Activated T-helper 2 cell treated with anti-CD3 and anti-CD28 coated beads, Interferon-gamma antibody, Interleukin-2, Interleukin-4, amounts not matched to agents 10 μg/mL and 5 μg/mL and 100 μg/mL, durations not matched to agents 14 hours and 24 hours and 36 hours (primary cell): ENCODE data around the gene AFMID. TPM values are rescaled to one million over a fixed set of nuclear protein-coding genes. Genes with fewer than 3 reads are reported as not detected.
"Not testable (repeated sequence)": the region's sequence is repeated elsewhere in the genome, so short reads cannot be mapped to it uniquely, and the experiment has no call there.

Source experiments
- DNase-seq: peaks from one replicate; pipeline ENCODE4 v3.0.0; 2021; ENCODE audit warnings: low spot score
- H3K27ac Mint-ChIP-seq: one replicate; pipeline ENCODE4 v1.8.0; 2021; ENCODE audit warnings: mixed read lengths
- H3K27me3 Mint-ChIP-seq: one replicate; pipeline ENCODE4 v1.8.0; 2021; ENCODE audit warnings: low read depth, mixed read lengths
- H3K36me3 Mint-ChIP-seq: one replicate; pipeline ENCODE4 v1.8.0; 2021; ENCODE audit warnings: low read depth, mixed read lengths
- H3K4me1 Mint-ChIP-seq: one replicate; pipeline ENCODE4 v1.8.0; 2021; ENCODE audit warnings: low read depth, mixed read lengths
- H3K4me3 Mint-ChIP-seq: one replicate; pipeline ENCODE4 v1.8.0; 2021; ENCODE audit warnings: low read depth, mild to moderate bottlenecking, moderate library complexity, mixed read lengths
- H3K9me3 Mint-ChIP-seq: one replicate; pipeline ENCODE4 v1.8.0; 2021; ENCODE audit warnings: mixed read lengths
- intact Hi-C: fragments of 100-400 bp; cut with micrococcal nuclease; formaldehyde crosslinking; loops from one replicate; pipeline ENCODE4 v1.15.1; 2023
- total RNA-seq: library from RNA; stranded (reverse); gene quantifications from 2 replicates; pipeline ENCODE4 v1.2.3, GENCODE V29; 2022

AFMID gene, protein sequence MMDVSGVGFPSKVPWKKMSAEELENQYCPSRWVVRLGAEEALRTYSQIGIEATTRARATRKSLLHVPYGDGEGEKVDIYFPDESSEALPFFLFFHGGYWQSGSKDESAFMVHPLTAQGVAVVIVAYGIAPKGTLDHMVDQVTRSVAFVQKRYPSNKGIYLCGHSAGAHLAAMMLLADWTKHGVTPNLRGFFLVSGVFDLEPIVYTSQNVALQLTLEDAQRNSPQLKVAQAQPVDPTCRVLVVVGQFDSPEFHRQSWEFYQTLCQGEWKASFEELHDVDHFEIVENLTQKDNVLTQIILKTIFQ
- total RNA-seq, result 27.8 TPM in 2 replicates

DNA sequence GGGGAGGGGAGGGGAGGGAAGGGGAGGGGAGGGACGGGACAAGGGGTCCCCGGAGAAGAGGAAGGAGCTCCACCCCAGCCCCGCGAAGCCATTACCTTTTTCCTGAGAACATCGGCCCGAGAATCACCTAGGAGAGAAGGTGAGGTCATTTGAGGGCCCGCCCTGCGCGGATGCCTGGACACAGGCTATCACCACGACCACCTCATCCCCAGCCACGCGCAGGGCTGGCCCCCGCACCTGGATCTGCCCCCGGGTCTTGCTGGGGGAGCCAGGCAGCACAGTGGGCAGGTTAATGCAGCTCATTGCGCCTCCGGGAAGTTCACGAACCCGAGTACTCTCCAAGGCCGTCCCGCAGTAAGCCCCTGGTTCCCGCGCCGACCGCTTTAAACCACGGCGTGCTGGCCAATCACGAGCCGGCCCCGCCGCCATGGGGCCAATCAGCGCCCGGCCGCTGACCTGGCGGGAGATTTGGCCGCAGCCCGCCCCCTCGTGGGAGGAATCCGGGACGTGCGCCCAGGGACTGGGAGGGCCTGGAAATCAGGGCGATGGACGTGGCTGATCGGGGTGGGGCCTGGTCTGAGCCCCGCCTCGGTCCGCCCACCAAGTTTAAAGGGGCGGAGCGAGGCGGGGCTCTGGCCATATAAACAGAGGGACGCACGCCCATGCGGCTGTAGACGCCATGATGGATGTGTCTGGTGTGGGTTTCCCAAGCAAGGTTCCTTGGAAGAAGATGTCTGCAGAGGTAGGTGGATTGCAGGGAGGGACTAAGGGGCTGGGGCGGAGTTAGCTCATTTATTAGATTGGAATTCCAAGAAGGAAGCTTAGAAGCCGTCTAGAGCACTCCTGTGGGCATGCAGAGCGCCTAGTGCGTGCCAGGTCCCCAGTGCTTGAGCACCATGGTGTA, at the start of gene AFMID, which contains the start of gene TK1:
Gene AFMID (plus strand): TSS at position 671 of the 904 bp plus-strand sequence. CDS start 9 bp downstream, at position 680.
Gene TK1 (minus strand): TSS at position 361 of the 904 bp plus-strand sequence. CDS start 58 bp downstream, at position 303.
- Mint-ChIP-seq H3K36me3 (peaks cover 28% of the 10 kb centered on the region), H3K27ac (peak within 1 kb of the TSS; percentile 77), H3K9me3 (no peaks in the 10 kb centered on the region)

DNA sequence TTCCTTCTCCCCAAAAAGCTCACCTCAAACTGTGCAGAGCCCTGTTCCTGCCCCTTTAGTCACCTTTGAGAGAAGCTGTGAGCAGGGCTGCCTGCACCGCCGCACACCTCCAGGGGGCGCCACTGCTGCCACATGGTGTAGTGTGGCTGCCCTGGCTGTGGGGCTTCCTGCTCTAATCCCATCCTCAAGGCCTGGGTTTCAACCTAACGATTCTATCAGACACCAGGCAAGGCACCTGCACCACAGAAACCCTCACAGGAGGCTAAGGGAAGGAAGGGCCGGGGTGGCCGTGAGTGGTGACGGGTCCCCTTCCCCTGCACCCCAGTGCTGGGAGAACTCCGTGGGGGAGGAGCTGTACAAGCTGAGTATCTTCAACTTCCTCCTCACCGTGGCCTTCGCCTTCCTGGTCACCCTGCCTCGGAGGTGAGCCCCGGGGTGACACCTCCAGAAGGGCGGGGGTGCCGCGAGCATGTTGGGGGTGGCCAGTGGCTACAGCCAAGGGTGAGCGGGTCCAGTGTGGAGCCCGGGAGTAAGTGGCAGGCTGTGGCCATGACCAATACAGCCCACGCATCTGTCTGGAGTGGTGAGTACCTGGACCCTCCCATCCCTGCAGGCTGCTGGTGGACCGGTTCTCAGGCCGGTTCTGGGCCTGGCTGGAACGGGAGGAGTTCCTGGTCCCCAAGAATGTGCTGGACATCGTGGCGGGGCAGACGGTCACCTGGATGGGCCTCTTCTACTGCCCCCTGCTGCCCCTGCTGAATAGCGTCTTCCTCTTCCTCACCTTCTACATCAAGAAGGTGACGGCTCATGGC, 49.6 kb upstream of the AFMID start:
- Mint-ChIP-seq H3K9me3 (no peaks in the 10 kb centered on the region), H3K4me3 (no peak overlapping the region), H3K27ac (peak overlapping the region; percentile 72), H3K4me1 (peaks cover 56% of the 10 kb centered on the region), H3K27me3 (no peaks in the 10 kb centered on the region), H3K36me3 (peaks cover 71% of the 10 kb centered on the region)
- intact Hi-C loops, result no loop called here
- DNase-seq, result peak; percentile 52

More for the DNA sequence above, at the start of gene AFMID, which contains the start of gene TK1:
- no peaks in the 10 kb centered on the region for H3K27me3 Mint-ChIP-seq
- DNase-seq, result peak; percentile 89
- peaks cover 27% of the 10 kb centered on the region for H3K4me1 Mint-ChIP-seq
- peak within 1 kb of the TSS; percentile 87 for H3K4me3 Mint-ChIP-seq
- intact Hi-C loops, result loop anchor here (1.0 to 2.0 kb wide), 2 partner anchors 18 to 47 kb away; partner anchors contain the start of gene SYNGR2

DNA sequence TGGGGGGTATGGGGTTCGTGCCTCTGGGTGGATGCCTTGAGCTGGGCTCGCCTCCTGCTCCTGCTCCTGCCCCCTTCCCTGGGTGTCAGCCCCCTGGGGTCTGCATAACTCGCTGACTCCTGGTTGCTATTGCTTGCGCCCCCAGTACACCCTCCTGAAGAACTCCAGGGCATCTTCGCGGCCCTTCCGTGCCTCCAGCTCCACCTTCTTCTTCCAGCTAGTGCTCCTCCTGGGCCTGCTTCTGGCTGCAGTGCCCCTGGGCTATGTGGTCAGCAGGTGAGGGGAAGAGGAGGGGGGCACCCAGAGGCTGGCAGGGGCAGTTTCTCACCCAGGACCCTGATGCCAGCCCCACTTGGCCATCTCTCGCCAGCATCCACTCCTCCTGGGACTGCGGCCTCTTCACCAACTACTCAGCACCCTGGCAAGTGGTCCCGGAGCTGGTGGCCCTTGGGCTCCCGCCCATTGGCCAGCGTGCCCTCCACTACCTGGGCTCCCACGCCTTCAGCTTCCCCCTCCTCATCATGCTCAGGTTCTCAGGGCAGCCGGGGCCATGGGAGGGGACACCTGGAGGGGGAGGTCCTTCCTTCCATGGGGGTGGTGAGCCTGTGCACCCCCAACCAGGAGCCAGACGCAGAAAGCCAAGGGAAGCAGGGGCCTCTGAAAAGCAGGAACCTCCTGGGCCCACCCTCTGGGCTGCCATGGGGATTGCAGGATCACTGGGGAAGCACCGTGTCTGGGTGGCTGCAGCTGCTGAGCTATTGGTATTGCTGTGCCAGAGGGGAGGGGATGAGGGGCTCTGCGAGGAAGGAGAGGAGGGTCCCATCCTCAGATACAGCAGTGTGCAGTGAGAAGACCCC, 48.7 kb upstream of the AFMID start:
- peaks cover 48% of the 10 kb centered on the region for H3K4me1 Mint-ChIP-seq
- intact Hi-C loops, result no loop called here
- peak overlapping the region; percentile 44 for H3K27ac Mint-ChIP-seq
- no peaks in the 10 kb centered on the region for H3K9me3 Mint-ChIP-seq
- no peak overlapping the region for H3K4me3 Mint-ChIP-seq
- DNase-seq, result no peak
- H3K36me3 Mint-ChIP-seq, result peaks cover 65% of the 10 kb centered on the region
- H3K27me3 Mint-ChIP-seq, result no peaks in the 10 kb centered on the region

DNA sequence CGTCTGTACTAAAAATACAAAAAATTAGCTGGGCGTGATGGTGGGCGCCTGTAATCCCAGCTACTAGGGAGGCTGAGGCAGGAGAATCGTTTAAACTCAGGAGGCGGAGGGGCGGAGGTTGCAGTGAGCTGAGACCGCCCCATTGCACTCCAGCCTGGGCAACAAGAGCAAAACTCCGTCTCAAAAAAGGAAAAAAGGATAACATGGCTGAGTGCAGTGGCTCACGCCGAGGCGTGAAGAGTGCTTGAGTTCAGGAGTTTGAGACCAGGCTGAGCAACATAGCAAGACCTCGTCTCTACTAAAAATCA, 47.3 kb upstream of the AFMID start:
- Mint-ChIP-seq H3K36me3 (peaks cover 51% of the 10 kb centered on the region), H3K27ac (peak overlapping the region; percentile 81), H3K4me1 (peaks cover 35% of the 10 kb centered on the region)
- not testable (repeated sequence) for H3K9me3 Mint-ChIP-seq, H3K27me3 Mint-ChIP-seq, DNase-seq, H3K4me3 Mint-ChIP-seq
- intact Hi-C loops, result loop anchor here (1.0 kb wide), 3 partner anchors 11 to 47 kb away; partner anchors contain the start of genes AFMID, SYNGR2 and TK1

DNA sequence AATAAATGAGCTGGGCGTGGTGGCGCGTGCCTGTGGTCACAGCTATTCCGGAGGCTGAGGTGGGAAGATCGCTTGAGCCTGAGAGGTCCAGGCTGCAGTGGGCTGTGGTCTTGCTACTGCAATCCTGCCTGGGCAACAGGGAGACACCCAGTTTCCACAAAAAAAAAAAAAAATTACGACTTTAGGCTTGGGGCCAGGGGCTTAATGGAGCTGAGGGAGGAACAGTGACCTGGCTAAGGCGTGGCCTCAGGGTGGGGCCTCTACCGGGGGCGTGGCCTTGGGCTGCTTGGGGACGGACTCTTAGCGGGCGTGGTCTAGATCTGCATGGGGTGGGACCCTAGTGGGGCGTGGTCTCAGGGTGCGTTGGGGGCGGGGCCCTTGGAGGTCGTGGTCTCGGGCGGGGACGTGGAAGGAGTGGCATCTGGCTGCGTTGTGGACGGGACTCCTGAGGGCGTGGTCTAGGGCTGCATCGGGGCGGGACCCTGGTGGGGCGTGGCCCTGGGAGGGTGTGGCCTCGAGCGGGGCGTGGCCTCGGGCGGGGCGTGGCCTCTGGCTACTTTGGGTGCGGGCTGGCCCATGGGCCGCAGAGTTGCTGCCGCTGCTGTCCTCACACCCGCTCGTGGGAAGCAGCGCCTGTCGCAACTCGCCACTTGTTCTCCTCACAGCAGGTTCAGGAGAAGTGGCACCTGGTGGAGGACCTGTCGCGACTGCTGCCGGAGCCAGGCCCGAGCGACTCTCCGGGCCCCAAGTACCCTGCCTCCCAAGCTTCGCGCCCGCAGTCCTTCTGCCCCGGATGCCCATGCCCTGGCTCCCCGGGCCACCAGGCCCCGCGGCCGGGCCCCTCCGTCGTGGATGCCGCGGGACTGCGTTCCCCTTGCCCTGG, 46.8 kb upstream of the AFMID start:
- Mint-ChIP-seq H3K9me3 (no peaks in the 10 kb centered on the region), H3K27ac (peak overlapping the region; percentile 81), H3K36me3 (peaks cover 46% of the 10 kb centered on the region), H3K4me1 (peaks cover 33% of the 10 kb centered on the region), H3K27me3 (no peaks in the 10 kb centered on the region), H3K4me3 (no peak overlapping the region)
- peak; percentile 97 for DNase-seq
- intact Hi-C loops, result loop anchor here (1.0 kb wide), 3 partner anchors 11 to 47 kb away; partner anchors contain the start of genes AFMID, SYNGR2 and TK1

- no peaks in the 10 kb centered on the region for H3K27me3 Mint-ChIP-seq
- H3K36me3 Mint-ChIP-seq, result peaks cover 34% of the 10 kb centered on the region
- DNase-seq, result no peak
- intact Hi-C loops, result no loop called here
- no peak overlapping the region for H3K4me3 Mint-ChIP-seq
- no peaks in the 10 kb centered on the region for H3K9me3 Mint-ChIP-seq
- no peak overlapping the region for H3K27ac Mint-ChIP-seq
- peaks cover 24% of the 10 kb centered on the region for H3K4me1 Mint-ChIP-seq
These were observed 45.6 kb upstream of the AFMID start for GRCh38 chr17:78141437-78142118.

DNA sequence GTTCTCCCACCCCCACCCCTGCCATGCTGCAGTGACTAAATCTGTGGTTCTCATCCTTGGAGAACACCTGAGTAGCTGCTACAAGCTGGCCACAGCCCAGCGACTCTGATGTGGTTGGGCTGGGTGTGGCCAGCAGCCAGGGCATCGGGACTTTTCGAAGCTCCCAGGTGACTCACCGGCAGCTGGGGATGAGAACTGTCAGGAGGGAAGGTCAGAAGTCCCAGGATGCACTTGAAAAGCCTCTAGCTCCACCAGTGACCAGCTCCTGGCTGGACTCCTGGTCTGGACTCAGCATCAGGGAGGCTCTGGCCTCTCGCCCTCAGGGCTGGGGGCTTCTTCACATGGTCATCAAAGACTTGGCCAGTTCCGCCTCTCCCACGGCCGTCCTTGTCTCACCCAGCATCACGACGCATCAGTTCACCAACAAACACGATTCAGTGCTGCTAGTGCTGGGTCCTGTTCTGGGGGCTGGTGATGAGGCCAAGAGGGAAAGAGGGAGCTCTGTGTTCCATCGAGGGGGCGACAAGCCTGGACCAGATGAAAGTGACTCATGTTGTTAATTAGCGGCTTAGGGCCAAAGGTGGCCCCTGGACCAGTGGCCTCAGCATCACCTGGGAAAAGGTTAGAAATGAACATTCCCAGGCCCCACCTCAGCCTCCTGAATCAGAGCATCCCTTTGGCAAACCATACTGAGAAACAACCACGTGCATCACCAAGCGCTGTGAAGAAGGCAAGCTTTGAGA, 44.9 kb upstream of the AFMID start:
- H3K27me3 Mint-ChIP-seq, result no peaks in the 10 kb centered on the region
- no peak for DNase-seq
- H3K4me1 Mint-ChIP-seq, result peaks cover 18% of the 10 kb centered on the region
- intact Hi-C loops, result no loop called here
- H3K36me3 Mint-ChIP-seq, result peaks cover 27% of the 10 kb centered on the region
- no peak overlapping the region for H3K27ac Mint-ChIP-seq
- H3K9me3 Mint-ChIP-seq, result no peaks in the 10 kb centered on the region
- no peak overlapping the region for H3K4me3 Mint-ChIP-seq

DNA sequence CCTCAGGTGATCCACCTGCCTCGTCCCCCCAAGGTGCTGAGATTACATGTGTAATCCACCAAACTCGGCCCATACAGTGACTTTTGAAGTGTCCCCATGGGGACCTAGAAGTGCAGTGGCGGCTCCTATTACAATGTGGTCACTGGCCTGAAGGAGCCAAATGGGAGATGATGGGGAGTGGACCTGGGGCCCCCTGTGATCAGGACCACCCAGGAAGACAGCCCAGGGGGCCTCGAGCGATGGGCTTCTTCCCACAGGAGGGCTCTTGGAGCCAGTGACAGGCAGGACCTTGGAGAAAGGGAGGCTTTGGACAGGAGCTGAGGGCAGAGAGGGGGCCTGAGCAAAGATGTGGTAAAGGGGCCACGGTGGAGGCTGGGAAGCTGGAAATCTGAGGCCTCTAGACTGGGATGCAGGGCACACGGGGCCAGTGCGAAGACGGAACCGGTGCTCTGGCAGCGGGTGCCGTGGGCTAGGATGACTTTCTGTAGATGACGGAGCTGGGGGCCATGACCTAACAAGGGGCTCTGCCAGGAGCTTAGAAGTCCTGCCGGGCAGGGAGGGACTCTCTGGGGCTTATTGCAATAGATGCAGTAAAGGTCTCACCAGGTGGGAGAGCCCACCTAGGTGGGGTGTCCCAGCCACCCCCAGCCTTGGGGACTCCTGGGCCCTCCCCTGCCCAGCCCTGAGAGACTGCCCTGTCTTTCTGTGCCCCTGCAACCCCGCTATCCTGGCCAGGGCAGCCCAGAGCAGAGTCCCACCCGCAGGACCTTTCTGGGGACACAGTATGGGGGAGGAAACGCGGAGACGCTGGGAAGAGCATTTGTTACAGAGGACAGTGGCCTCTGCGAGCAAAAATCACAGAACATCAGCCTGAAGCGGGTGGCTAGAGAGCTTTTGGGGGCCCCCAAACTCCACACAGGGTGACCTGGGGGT, 43.7 kb upstream of the AFMID start:
- Mint-ChIP-seq H3K27me3 (no peaks in the 10 kb centered on the region), H3K36me3 (peaks cover 22% of the 10 kb centered on the region), H3K9me3 (no peaks in the 10 kb centered on the region), H3K4me3 (no peak overlapping the region), H3K4me1 (peaks cover 19% of the 10 kb centered on the region), H3K27ac (no peak overlapping the region)
- DNase-seq, result no peak
- intact Hi-C loops, result no loop called here

DNA sequence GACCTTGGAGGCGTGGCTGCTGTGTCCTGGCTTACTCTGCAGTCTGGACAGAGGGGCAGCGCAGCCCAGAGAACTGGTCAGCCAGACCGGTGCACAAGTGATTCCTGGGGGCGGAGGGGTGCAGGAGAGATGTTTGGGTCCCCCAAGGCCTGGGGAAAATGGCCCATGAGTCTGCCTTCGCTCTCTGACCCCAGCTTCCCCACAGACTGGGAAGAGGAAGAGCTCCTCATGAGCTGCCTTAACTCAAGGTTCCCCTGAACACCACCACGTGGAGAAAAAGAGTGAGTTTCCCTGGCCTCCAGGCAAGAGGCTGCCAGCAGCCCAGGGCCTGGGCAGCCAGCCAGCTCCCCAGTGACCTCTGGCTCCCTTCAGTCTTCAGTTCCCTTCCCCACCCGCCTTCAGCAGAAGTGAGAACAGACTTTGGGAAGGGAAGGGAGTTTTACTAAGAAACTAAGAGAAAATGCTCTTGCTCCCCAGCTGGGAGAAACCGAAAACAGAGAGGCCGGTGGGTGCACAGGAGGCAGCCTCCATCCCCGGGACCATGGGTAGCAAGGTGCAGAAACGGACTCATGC, 42.9 kb upstream of the AFMID start:
- H3K27ac Mint-ChIP-seq, result peak overlapping the region; percentile 17

More for the DNA sequence above, 42.9 kb upstream of the AFMID start:
- Mint-ChIP-seq H3K9me3 (no peaks in the 10 kb centered on the region), H3K4me1 (peaks cover 15% of the 10 kb centered on the region), H3K4me3 (no peak overlapping the region), H3K27me3 (no peaks in the 10 kb centered on the region), H3K36me3 (peaks cover 17% of the 10 kb centered on the region)
- intact Hi-C loops, result no loop called here
- no peak for DNase-seq
